OCI-LY7 (cell line): ENCODE results near the gene RPRD1A.

Experiments used
- EZH2phosphoT487 ChIP-seq: fragments of 200-600 bp; sonication (generic); IDR thresholded peaks from 2 replicates; pipeline ENCODE4 v1.6.1; 2018; ENCODE audit warnings: low read depth, borderline replicate concordance, mild to moderate bottlenecking, mixed run types, antibody characterized with exemption, low read length, moderate library complexity, mixed read lengths
- TF ChIP-seq, protein P1 (sequence below): fragments of 200-600 bp; sonication (generic); conservative IDR thresholded peaks from 2 replicates; pipeline ENCODE4 v1.5.1; 2014; ENCODE audit warnings: mild to moderate bottlenecking, antibody characterized with exemption, low read length, moderate library complexity, mixed read lengths

GRCh38 chr18:35953688-35954087, 113.7 kb downstream of the RPRD1A start:
- TF ChIP-seq, protein P1, sequence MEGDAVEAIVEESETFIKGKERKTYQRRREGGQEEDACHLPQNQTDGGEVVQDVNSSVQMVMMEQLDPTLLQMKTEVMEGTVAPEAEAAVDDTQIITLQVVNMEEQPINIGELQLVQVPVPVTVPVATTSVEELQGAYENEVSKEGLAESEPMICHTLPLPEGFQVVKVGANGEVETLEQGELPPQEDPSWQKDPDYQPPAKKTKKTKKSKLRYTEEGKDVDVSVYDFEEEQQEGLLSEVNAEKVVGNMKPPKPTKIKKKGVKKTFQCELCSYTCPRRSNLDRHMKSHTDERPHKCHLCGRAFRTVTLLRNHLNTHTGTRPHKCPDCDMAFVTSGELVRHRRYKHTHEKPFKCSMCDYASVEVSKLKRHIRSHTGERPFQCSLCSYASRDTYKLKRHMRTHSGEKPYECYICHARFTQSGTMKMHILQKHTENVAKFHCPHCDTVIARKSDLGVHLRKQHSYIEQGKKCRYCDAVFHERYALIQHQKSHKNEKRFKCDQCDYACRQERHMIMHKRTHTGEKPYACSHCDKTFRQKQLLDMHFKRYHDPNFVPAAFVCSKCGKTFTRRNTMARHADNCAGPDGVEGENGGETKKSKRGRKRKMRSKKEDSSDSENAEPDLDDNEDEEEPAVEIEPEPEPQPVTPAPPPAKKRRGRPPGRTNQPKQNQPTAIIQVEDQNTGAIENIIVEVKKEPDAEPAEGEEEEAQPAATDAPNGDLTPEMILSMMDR, result no peak
- TF ChIP-seq EZH2phosphoT487, result no peak
